Osteoblast (primary cell): ENCODE data around the gene CCSER1. TPM values are rescaled to one million over a fixed set of nuclear protein-coding genes. Genes with fewer than 3 reads are reported as not detected.

ENCODE experiments used
- DNase-seq: peaks from one replicate; pipeline ENCODE4 v3.0.0; 2011; ENCODE audit warnings: low spot score, mixed read lengths; ENCODE audit not compliant: insufficient read length; ENCODE audit errors: missing footprints
- H2AFZ ChIP-seq: 2 replicates; pipeline ENCODE4 v1.6.0; 2011; ENCODE audit warnings: mild to moderate bottlenecking, low read length
- H3K27ac ChIP-seq: 2 replicates; pipeline ENCODE4 v1.5.1; 2011; ENCODE audit warnings: mild to moderate bottlenecking, low read depth, low read length, moderate library complexity
- H3K27me3 ChIP-seq: 2 replicates; pipeline ENCODE4 v1.6.0; 2012; ENCODE audit warnings: mild to moderate bottlenecking, control low read depth, inconsistent platforms, low read length, moderate library complexity; ENCODE audit not compliant: insufficient read depth
- H3K36me3 ChIP-seq: 2 replicates; pipeline ENCODE4 v1.5.1; 2011; ENCODE audit warnings: mild to moderate bottlenecking, low read length, control low read depth, moderate library complexity; ENCODE audit not compliant: insufficient read depth
- H3K4me1 ChIP-seq: 2 replicates; pipeline ENCODE4 v1.5.1; 2011; ENCODE audit warnings: mild to moderate bottlenecking, low read length, control low read depth, moderate library complexity; ENCODE audit not compliant: insufficient read depth
- H3K4me2 ChIP-seq: 2 replicates; pipeline ENCODE4 v1.6.0; 2011; ENCODE audit warnings: mild to moderate bottlenecking, low read length; ENCODE audit not compliant: insufficient read depth
- H3K4me3 ChIP-seq: fragments of 200-600 bp; sonication (generic); 3 replicates; pipeline ENCODE4 v1.5.1; 2012; ENCODE audit warnings: mild to moderate bottlenecking, low read length, inconsistent platforms; ENCODE audit not compliant: insufficient read depth
- H3K79me2 ChIP-seq: 2 replicates; pipeline ENCODE4 v1.6.0; 2012; ENCODE audit warnings: mild to moderate bottlenecking, low read length, control low read depth, inconsistent platforms; ENCODE audit not compliant: insufficient read depth
- H3K9me3 ChIP-seq: 2 replicates; pipeline ENCODE4 v1.5.1; 2011; ENCODE audit warnings: low read depth, low read length, control low read depth
- H4K20me1 ChIP-seq: 2 replicates; pipeline ENCODE4 v1.6.0; 2012; ENCODE audit warnings: mild to moderate bottlenecking, low read length, control low read depth; ENCODE audit not compliant: insufficient read depth
- CTCF ChIP-seq: IDR thresholded peaks from 2 replicates; pipeline ENCODE4 v1.5.1; 2011; ENCODE audit warnings: mild to moderate bottlenecking, low read depth, low read length, moderate library complexity; ENCODE audit errors: extremely low read depth
- total RNA-seq: library from RNA; depleted of rRNA; stranded (reverse); fragments of >200 nt; gene quantifications from 2 replicates; pipeline ENCODE4 v1.2.3, GENCODE V29; 2012

CCSER1 gene
- total RNA-seq, 1 donor = under 0.01 TPM

- Histone ChIP-seq H3K4me3 (no peak overlapping the region), H3K4me2 (no peak overlapping the region), H3K27me3 (no peaks in the 10 kb centered on the region), H4K20me1 (no peaks in the 10 kb centered on the region), H3K4me1 (no peaks in the 10 kb centered on the region), H3K79me2 (no peaks in the 10 kb centered on the region), H3K27ac (no peak overlapping the region), H2AFZ (no peak overlapping the region), H3K9me3 (no peaks in the 10 kb centered on the region), H3K36me3 (no peaks in the 10 kb centered on the region)
- no peak for TF ChIP-seq CTCF
- DNase-seq = no peak
These were observed 458.8 kb downstream of the CCSER1 start for GRCh38 chr4:90585961-90586360.

- Histone ChIP-seq H2AFZ (no peak overlapping the region), H3K27ac (no peak overlapping the region), H3K27me3 (no peaks in the 10 kb centered on the region), H4K20me1 (no peaks in the 10 kb centered on the region), H3K4me3 (no peak overlapping the region), H3K36me3 (no peaks in the 10 kb centered on the region), H3K4me1 (no peaks in the 10 kb centered on the region), H3K79me2 (no peaks in the 10 kb centered on the region), H3K4me2 (no peak overlapping the region), H3K9me3 (no peaks in the 10 kb centered on the region)
- TF ChIP-seq CTCF = no peak
- no peak for DNase-seq
These were observed 459.6 kb downstream of the CCSER1 start for GRCh38 chr4:90586799-90587198.

- no peaks in the 10 kb centered on the region for H3K27me3 ChIP-seq
- H3K4me3 ChIP-seq = no peak overlapping the region
- H2AFZ ChIP-seq = no peak overlapping the region
- H3K4me1 ChIP-seq = no peaks in the 10 kb centered on the region
- no peak overlapping the region for H3K4me2 ChIP-seq
- DNase-seq = no peak
- no peak for TF ChIP-seq CTCF
- no peaks in the 10 kb centered on the region for H3K79me2 ChIP-seq
- H4K20me1 ChIP-seq = no peaks in the 10 kb centered on the region
- no peaks in the 10 kb centered on the region for H3K9me3 ChIP-seq
- no peak overlapping the region for H3K27ac ChIP-seq
- no peaks in the 10 kb centered on the region for H3K36me3 ChIP-seq
These were observed 470.7 kb downstream of the CCSER1 start for GRCh38 chr4:90597927-90598326.

GRCh38 chr4:90598741-90599140, 471.5 kb downstream of the CCSER1 start:
- Histone ChIP-seq H3K36me3 (no peaks in the 10 kb centered on the region), H3K27me3 (no peaks in the 10 kb centered on the region), H3K79me2 (no peaks in the 10 kb centered on the region), H3K4me1 (no peaks in the 10 kb centered on the region), H3K4me2 (no peak overlapping the region), H3K27ac (no peak overlapping the region), H2AFZ (no peak overlapping the region), H3K4me3 (no peak overlapping the region), H3K9me3 (no peaks in the 10 kb centered on the region), H4K20me1 (no peaks in the 10 kb centered on the region)
- DNase-seq = no peak
- no peak for TF ChIP-seq CTCF
